A172 (cell line): ENCODE results near the gene KRTAP5-3. TPM values are rescaled to one million over a fixed set of nuclear protein-coding genes. Genes with fewer than 3 reads are reported as not detected.
"Not testable (repeated sequence)": the region's sequence is repeated elsewhere in the genome, so short reads cannot be mapped to it uniquely, and the experiment has no call there.

ENCODE experiments used
- DNase-seq: peaks from one replicate; pipeline ENCODE4 v3.0.0-alpha.2; 2015; ENCODE audit warnings: low spot score
- total RNA-seq: library from RNA; depleted of rRNA; stranded (reverse); fragments of >200 nt; shearing (Covaris generic); gene quantifications from 2 replicates; pipeline ENCODE4 v1.2.3, GENCODE V29; 2014

KRTAP5-3 gene
- total RNA-seq, 1 experiment from 2014 or later = not detected

DNA sequence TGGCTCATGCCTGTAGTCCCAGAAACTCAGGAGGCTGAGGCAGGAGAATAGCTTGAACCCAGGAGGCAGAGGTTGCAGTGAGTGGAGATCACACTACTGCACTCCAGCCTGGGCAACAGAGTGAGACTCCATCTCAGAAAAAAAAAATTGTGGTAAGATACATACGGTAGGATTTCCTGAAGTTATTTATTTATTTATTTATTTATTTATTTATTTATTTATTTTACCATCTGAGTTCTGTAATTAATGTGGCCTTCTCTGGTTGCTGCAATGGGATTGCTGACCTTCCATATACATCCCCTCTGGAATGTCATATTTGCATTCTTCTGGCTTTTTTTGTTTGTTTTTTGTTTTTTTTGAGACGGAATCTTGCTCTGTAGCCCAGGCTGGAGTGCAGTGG lies 25.4 kb downstream of the KRTAP5-3 start:
- not testable (repeated sequence) for DNase-seq

DNA sequence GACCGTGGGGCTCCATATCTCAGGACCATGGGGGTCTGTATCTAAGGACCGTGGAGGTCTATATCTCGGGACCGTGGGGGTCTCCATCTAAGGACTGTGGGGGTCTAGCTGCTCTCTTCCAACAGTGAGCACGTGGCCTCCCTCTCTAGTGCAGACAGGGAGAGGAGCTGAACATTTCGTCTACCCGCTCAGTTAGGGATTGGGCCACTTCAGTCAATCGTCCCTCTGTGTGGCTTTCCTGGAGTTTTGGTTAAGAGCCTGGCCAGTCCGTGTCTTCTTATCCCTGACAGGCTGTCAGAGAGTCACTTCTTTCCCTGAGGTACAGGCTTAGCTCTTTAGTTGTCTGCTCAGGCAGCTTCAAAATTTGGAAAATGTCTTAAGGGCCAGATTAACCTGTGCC lies 26.3 kb downstream of the KRTAP5-3 start:
- no peak for DNase-seq

DNA sequence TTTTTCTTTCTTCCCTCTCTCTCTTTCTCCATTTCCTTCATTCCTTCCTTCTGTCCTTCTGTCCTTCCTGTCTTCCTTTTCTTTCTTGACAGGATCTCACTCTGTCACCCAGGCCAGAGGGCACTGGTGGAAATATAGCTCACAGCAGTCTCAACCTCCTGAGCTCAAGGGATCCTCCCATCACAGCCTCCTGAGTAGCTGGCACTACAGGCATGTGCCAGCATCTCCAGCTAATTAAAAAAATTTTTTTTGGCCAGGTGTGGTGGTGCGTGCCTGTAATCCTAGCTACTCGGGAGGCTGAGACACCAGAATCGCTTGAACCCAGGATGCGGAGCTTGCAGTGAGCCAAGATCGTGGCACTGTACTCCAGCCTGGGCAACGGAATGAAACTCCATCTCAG lies 31.4 kb downstream of the KRTAP5-3 start:
- no peak for DNase-seq

DNA sequence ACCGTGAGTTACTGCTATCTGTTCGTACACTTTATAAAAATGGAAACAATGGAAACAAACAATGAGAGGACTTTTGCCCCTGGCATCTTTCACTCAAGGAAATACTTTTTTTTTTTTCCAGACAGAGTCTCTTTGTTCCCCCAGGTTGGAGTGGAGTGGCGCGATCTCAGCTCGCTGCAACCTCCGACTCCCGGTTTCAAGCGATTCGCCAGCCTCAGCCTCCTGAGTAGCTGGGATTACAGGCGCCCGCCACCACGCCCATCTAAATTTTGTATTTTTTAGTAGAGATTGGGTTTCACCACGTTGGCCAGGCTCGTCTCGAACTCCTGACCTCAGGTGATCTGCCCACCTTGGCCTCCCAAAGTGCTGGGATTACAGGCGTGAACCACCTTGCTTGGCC lies 32.5 kb downstream of the KRTAP5-3 start:
- DNase-seq = not testable (repeated sequence)

- no peak for DNase-seq
These were observed 33.4 kb downstream of the KRTAP5-3 start for GRCh38 chr11:1574933-1575242.

DNA sequence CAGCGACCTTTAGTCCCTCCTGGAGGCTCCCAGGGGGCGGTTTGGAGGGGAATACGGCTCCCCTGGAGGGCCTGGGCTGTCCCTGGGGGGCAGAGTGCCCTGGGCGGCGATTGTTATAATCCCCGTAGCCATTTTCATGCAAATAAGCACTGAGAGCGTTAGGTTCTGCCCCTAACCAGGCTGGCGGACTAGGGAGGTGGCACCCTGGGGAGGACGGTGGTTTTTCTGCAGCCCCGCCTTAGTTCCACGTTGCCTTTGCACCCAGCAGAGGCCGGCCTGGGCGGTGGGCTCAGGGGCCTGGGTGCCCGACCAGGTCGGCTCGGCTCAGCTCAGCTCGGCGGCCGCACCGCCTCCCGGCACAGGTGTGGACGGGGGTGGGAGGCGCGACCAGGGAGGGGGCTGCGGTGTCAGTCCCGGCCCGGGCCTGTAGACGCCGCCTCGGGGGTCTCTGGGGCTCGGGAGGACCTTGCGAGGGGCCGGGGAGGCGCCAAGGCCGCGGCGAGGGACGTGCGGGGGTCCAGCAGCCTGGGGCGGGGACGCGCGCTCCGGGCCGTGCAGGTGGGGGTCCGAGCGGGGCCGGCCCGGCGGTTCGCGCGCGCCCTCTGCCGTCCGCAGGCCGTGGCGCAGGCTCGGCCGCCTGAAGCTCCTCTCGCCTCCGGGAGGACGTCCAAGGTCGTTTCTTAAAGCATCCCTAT lies 33.9 kb downstream of the KRTAP5-3 start:
- peak; percentile 40 for DNase-seq

DNA sequence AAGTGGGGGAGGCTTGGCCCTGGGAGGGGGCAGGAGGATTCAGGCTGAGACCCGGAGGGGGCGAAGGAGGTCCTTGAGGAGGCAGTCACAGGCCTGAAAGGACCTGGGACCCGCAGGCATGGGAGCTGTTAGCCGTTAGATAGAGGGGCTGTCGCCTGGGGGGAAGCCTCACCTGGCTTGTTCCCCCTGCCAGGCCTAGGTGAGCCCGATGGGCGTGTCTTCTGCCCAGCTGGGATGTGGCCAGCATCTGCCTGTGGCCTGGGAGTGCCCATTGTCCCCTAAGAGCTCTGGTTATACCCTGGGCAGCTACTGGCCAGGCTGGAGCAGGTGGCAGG lies 34.4 kb downstream of the KRTAP5-3 start:
- no peak for DNase-seq

- DNase-seq = no peak
These were observed 35.0 kb downstream of the KRTAP5-3 start for GRCh38 chr11:1573077-1573902.

DNA sequence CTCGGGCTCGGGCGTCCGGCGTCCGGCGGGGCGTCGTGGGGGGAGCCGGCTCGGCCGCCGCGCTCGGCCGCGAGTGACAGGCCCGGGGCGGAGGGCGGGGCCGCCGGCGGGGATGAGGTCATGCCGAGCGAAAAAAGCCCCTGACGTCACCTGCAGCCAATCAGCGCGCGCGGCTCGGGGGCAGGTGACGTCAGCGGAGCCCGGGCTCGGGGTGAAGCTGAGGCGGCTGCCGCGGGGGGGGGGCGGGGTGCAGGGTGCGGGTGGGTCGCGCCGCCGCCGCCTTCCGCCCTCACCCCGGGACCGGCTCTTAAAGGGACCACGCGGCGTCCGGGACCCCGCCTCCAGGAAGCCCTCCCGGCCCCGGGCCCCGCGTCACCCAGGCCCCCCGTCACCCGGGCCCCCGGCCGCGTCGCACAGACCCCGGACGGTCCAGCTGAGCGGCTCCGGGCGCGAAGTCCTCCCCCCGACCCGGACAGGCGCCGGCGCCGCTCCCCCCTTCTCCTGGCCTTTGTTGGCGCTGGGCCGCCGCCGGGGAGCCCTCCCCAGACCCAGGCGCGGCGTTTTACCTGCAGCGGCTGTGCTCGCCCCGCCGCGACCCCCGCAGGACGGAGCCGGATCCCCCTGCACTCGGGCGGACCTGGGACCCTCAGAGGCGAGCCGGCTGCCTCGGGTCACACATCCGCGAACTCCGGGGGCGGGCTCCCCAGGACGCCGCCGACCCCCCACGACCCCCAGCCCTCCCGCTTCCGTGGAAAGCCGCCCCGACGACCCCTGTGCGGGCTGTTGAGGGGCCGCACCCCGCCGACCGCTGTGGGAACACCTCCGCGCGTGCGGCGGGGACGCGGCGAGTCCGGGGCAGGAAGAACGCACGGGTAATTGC lies 35.8 kb downstream of the KRTAP5-3 start, which contains the start of gene DUSP8:
DUSP8 (minus strand) TSS at position 75 of the 880 bp plus-strand sequence. CDS start 6,445 bp downstream, outside the sequence.
- DNase-seq = peak; percentile 69

GRCh38 chr11:1571760-1572196 lies 36.5 kb downstream of the KRTAP5-3 start:
- no peak for DNase-seq

DNA sequence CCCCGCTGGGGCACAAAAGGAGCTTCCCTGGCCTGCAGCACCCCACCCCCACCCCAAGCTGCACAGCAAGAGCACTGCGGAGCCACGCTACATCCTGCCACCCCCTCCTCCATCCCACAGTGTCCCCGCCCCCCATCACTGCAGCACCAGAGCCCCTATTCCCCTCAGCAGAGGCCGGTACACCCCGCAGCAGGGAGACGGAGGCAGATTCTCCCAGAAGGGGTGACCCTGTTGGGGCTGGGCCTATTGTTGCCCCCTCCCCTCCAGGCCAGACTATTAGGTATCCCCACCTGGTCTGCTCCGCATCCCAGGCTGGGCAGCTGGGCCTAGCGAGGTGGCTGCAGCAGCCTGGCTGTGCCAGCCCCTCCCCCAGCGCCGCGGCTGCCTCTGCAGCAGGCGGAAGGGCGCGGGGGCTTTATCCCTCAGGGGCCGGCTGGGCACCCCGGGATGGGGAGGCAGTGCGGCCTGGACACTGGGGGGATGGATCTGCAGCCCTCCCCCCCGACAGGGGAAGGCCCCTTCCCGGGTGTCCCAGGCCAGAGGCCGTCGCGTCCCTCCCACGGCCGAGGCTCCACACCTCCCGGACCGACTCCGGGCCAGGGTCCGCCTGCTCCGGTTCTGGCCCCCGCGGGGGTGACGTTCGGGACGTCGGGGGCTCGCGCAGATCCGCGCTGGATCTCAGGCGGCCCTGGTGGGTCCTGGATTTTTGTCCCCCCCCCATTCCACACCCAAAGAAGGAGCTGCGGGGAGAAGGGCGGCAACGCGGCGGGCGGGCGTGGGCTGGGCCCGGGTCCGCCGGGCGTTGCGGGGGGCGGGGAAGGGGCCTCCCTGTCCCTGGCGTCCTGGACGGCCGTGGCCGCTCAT lies 37.1 kb downstream of the KRTAP5-3 start:
- DNase-seq = no peak

- DNase-seq = no peak
These were observed 37.8 kb downstream of the KRTAP5-3 start for GRCh38 chr11:1570531-1570895.

- no peak for DNase-seq
These were observed 38.2 kb downstream of the KRTAP5-3 start for GRCh38 chr11:1570001-1570453.

DNA sequence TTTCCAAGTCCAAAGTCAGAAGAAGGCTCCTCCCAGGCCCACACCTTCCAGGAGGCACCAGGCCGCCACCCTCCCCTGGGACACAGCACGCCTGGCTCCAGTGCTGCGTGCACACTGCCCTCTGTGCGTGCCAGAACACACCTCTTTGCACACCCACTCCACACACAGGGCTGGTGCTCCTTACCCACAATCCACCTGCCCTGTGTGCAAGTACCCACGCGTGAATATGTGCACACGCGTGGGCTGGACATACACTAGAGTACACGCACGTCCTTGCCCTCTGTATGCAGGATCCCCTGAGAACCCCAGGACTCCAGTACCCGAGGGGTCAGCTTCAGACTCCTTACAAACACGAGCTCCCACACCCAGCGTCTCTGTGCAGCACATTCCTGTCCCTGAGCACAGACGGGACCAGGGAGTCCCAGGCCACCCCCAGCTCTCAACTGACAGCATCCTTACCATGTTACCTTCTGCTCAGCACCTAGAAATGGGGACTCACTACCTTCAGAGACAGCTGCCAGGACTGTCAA lies 38.9 kb downstream of the KRTAP5-3 start:
- DNase-seq = no peak

GRCh38 chr11:1568441-1568911 lies 39.8 kb downstream of the KRTAP5-3 start:
- no peak for DNase-seq

GRCh38 chr11:1567721-1568100 lies 40.6 kb downstream of the KRTAP5-3 start:
- DNase-seq = no peak

DNA sequence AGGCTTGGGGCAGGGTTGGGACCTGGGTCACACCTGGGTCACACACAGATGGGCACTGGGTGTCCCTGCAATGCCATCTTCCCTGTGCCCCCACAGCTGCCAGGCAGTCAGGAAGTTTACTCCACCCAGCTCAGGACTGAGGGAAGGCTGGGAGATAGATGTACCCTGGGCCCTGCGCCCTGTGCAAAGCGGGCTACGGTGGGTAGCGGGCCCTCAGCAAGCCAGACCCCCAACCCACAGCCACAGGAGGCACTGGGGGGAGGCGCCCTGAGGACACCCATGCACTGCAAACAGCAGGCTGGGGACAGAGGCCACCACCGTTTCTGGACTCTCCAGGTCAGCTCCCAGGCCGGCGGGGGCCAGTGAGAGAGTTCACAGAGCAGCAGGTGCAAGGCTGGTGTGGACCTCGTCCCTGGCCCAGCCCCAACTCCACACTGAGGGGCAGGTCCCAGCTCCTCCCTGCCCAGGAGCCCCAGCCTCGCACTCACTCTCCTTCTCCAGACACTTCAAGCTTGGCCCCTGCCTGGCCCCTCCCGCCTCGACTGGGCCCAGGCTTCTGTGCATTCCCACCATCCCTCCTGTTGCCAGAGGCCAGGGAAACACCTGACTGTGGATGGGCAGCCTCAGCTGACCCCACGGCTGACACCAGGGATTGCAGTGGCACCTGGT lies 41.1 kb downstream of the KRTAP5-3 start:
- DNase-seq = no peak

DNA sequence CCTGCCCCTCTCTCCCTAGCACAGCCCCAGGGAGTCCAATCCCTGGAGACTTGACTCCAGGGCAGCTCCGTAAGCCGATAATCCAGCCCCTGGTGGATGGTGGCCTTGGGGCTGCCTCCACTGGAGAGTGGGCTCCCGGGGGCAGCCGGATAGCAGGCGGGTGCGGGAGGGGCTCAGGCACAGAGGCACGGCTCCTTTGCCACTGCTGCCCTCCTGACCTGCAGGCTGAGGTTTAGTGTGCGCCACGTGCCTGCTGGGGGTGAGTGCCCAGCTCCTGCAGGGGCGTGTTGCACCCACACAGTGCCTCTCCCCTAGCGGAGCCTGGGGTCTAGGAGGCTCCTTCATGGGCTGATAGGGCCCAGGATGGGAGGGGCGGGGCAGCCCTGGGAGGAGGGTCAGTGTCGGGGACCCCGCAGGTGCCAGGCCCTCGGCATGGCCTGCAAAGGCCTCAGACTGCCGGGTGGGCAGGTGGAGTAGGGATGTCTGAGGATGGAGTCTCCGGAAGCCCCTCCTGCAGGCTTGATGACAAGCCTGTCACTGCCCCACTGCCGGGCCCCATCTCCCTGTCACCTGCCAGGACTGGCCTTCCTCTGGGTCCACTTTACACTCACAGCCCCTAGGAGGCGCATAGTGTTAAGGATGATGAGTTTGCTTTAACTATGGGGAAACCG lies 41.7 kb downstream of the KRTAP5-3 start:
- no peak for DNase-seq

DNA sequence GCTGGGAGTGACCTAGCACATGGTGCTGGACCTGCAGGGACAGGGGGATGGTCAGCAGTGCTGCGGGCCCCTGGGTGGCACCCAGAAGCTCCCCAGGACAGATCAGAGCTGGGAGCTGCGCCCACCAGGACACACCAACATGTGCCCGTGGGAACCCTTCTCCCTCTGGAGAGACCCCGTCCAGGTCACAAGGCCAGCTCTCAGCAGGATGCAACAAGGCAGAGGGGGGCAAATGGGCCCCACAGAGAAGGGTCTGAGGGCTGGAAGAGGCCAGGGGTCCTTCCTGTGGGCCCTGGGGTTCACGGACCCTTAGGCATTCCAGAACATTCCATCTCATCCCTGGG lies 42.4 kb downstream of the KRTAP5-3 start:
- no peak for DNase-seq
